GM12874 (cell line): ENCODE results near the gene PANK4.

ENCODE experiments used
- TF ChIP-seq, protein P1 (sequence below): IDR thresholded peaks from 2 replicates; pipeline ENCODE4 v1.5.1; 2011; ENCODE audit warnings: low read depth, mild to moderate bottlenecking, control low read depth, low read length, moderate library complexity; ENCODE audit not compliant: insufficient read depth

Gene PANK4

GRCh38 chr1:2529784-2530512 lies 3.6 kb upstream of the PANK4 start, which contains the start of gene HES5:
Gene HES5, minus strand, starts transcription at chr1:2530263. Its CDS starts 99 bp downstream, at chr1:2530164.
- TF ChIP-seq, protein P1, sequence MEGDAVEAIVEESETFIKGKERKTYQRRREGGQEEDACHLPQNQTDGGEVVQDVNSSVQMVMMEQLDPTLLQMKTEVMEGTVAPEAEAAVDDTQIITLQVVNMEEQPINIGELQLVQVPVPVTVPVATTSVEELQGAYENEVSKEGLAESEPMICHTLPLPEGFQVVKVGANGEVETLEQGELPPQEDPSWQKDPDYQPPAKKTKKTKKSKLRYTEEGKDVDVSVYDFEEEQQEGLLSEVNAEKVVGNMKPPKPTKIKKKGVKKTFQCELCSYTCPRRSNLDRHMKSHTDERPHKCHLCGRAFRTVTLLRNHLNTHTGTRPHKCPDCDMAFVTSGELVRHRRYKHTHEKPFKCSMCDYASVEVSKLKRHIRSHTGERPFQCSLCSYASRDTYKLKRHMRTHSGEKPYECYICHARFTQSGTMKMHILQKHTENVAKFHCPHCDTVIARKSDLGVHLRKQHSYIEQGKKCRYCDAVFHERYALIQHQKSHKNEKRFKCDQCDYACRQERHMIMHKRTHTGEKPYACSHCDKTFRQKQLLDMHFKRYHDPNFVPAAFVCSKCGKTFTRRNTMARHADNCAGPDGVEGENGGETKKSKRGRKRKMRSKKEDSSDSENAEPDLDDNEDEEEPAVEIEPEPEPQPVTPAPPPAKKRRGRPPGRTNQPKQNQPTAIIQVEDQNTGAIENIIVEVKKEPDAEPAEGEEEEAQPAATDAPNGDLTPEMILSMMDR: no peak

DNA sequence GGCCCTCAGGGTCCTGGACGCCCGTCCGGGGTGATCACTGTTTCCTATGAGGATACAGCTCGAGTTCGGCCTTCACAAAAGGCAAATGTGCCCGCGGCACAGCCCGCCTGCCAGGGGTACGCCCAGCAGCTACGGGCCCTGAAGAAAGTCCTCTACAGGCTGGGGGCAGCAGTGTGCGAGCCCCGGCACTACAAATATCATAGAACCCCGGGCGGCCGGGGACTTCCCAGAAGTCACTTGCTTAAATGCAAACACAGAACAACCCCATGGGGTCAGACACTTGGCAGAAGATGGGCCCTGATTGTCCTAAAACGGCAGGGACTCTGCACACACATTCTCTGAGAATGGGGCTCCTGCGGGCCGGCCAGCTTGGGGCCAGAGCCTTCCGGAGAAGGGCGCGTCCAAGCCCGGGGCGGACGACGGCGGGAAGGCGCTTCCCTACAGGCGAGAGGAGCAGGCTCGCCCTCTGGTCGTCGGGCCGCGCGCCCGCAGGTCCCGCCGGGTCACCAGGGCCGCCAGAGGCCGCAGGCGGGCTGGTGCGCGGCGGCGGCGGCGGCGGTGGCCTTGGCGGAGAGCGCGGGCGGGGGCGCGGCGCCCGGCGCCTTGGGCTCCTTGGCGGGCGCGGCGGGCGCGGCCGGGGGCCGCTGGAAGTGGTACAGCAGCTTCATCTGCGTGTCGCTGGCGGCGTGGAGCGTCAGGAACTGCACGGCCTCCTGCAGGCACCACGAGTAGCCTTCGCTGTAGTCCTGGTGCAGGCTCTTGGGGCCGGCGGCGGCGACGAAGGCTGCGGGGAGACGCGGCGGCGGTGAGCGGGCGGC lies 2.8 kb upstream of the PANK4 start:
- TF ChIP-seq, protein P1: 0 out of 2 replicates have a peak, but pooled peaks have one; percentile 20

- TF ChIP-seq, protein P1: no peak
Observed at GRCh38 chr1:2528611-2528965, 2.2 kb upstream of the PANK4 start.

DNA sequence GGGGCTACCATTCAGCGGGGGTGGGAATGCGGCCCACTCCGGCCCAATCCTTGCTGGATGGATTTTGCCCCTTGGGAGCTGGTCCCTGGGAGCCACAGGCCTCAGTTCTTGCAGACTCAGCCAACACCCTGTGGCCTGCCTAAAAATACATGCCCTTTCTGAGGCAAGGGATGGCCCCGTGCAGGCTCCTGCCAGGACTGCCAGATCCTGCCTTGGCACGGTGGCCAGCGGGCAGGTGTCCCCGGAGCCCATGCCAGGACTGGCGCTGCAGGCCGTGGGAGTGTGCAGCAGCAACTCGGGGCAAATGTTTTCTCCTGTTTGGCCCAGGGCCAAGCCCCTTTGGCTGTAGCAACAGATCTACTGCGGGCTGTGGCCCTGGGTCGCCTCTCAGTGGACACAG lies 1.6 kb upstream of the PANK4 start:
- TF ChIP-seq, protein P1: no peak

DNA sequence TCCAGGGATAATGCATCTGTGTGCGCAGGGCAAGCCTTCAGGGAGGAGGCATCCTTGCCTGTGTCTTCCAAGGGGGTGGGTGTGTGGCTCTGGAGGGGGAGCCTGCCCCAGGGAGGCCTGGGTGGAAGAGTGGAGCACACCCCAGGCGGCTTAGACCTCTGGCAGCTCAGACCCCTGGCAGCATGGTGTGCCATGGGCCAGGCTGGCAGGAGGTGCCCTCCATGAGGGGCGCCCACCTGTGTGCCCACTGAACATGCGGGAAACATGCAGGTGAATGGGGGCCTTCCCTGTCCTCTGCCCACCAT lies 1.1 kb upstream of the PANK4 start:
- TF ChIP-seq, protein P1: no peak

- TF ChIP-seq, protein P1: no peak
Observed at GRCh38 chr1:2526824-2527555, 594 bp upstream of the PANK4 start.

DNA sequence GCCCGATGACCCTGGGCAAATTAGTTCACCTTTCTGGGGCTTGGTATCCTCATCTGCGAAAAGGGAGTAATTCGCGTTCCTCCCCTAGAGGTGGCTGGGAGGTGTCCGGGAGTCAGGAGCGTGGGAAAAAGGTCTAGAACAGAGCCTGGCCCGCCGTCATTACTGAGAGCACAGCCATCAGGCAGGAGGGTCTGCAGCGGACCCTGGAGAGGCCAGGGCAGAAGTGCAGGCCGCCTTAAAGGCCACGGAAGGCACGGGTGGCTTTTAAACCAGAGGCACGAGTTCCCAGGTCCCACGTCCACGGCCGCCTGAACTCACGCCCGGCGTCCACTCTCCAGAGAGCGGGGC lies 850 bp downstream of the PANK4 start:
- TF ChIP-seq, protein P1: no peak
